NCI-H774 (cell line): Measurements from ENCODE around the gene FAM200A.
"Not testable (repeated sequence)": the region's sequence is repeated elsewhere in the genome, so short reads cannot be mapped to it uniquely, and the experiment has no call there.

Experiments
- DNase-seq: peaks from one replicate; lab custom pipeline; 2025; lab: John Stamatoyannopoulos, UW

Gene FAM200A

GRCh38 chr7:99551767-99552463 is at the start of gene FAM200A:
FAM200A (minus strand) TSS chr7:99552114; CDS start chr7:99548407, 3,707 bp downstream.
- DNase-seq, result peak; percentile 87

GRCh38 chr7:99599836-99600235 is 47.9 kb upstream of the FAM200A start:
- no peak for DNase-seq

DNA sequence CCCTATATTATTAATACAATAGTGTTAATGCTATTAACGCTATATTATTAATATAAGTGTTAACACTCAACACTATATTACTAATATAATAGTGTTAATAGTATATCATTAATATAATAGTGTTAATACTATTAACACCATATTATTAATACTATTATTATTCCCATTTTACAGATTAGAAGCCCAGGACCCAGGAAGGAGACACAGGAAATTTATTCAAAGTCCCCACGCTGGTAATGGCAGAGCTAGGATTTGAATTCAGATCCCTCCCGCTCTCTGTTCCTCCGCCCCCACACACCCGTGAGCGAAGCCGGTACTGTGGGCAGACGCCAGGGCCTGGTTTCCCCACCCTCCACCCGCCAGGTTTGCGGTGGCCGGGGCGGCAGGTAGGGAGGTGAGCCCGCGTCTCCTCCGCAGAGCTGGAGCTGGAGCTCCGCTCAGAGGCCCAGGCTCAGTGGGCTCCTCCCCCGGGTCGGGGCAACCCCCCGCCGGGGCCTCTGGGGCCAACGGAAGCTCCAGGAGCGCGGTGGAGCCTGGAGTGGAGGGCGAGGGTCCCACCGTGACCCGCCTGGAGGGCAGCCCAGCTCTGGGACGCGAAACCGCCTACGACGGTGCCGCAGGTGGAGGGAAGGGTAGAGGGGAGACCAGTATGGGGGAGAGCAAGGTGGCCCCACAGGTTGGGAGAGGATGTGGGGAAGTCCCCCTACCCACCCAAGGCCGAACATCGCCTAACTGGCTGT is 46.0 kb upstream of the FAM200A start, which contains the start of gene TMEM225B:
Gene TMEM225B, plus strand, starts transcription at position 506 of the 740 bp plus-strand sequence. CDS start 6,122 bp downstream, outside the sequence.
- no peak for DNase-seq

DNA sequence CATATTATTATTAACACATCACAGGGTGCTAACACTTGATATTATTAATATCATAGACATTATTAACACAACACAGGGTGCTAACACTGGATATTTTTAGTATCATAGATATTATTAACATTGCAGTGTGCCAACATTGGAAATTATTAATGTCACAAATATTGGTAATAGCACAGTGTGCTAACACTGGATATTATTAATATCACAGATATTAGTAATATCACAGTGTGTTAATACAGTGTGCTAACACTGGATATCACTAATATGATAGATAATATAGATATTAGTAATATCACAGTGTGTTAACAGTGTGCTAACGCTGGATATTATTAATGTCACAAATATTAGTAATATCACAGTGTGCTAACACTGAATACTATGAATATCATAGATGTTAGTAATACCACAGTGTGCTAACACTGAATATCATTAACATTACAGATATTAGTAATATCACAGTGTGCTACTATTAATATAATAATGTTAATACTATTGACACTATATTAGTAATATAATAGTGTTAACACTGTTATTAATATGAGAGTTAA is 44.6 kb upstream of the FAM200A start:
- DNase-seq, result no peak

- no peak for DNase-seq
Measured at GRCh38 chr7:99594948-99595745, 43.2 kb upstream of the FAM200A start.

DNA sequence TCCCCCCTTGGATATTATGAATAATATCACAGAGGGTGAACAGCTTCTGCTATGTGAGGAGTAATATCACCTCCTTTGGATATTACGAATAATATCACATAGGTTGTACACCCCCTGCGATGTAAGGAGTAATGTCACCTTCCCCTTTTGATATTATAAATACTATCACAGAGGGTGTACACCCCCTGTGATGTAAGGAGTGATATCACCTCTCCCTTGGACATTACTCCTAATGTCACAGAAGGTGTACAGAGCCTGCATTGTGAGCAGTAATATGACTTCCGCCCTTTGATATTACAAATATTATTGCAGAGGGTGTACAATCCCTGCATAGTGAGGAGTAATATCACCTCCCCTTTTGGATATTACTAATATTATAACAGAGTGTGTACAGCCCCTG is 37.0 kb upstream of the FAM200A start:
- DNase-seq, result no peak

DNA sequence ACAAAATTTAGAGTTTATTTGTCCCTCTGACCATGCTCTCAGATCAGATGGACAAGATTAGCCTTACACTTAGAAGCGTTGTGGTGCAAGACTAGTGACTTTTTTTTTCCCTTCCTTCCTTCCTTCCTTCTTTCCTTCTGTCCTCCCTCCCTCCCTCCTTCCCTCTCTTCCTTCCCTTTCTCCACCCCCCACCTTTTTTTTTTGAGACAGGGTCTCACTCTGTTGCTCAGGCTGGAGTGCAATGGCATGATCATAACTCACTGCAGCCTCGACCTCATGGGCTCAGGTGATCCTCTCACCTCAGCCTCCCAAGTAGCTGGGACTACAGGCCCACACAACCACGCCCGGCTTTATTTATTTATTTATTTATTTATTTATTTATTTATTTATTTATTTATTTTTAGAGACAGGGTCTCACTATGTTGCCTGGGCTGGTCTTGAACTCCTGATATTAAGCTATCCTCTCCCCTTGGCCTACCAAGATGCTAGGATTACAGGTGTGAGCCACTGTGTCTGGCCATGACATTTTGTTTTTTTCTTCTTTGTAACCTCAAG is 28.9 kb upstream of the FAM200A start:
- not testable (repeated sequence) for DNase-seq

- no peak for DNase-seq
Measured at GRCh38 chr7:99579956-99580777, 28.3 kb upstream of the FAM200A start.

DNA sequence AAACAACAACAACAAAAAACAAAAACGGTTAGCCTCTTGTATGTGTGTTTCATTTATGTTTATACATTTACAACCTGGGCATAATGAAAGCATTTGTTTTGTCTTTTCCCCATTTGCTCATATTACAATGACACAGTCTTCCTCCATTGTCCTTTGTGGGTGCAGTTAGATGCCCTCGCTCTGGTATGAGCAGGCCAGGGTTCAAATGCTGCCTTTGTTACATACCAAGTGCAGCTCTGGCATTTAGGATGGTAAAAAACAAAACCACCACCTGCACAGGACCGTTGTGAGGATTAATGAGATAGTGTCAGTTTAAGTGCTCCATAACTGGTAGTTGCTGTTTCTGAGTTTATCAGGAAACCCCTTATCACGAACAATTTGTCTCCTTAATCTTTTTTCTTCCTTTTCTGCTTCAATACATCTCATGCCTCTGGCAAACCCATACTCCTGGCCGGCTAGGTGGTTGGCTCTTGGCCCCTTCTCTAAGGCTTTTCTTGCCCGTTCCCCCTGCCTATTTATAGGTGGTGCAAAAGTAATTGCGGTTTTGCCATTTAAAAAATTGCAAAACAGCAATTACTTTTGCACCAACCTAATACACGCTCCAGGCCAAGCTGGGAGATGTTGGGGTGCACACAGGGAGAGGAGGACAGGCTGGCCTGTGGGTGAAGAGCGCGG is 27.5 kb upstream of the FAM200A start:
- DNase-seq, result no peak

- DNase-seq, result no peak
Measured at GRCh38 chr7:99576251-99576650, 24.3 kb upstream of the FAM200A start.

DNA sequence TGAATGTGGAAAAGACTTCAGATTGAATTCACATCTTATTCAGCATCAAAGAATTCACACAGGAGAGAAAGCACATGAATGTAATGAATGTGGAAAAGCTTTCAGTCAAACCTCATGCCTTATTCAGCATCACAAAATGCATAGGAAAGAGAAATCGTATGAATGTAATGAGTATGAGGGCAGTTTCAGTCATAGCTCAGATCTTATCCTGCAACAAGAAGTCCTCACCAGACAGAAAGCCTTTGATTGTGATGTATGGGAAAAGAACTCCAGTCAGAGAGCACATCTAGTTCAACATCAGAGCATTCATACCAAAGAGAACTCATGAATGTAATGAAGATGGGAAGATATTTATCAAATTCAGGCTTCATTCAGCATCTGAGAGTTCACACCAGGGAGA is 21.3 kb upstream of the FAM200A start:
- no peak for DNase-seq

- DNase-seq, result no peak
Measured at GRCh38 chr7:99571768-99572167, 19.9 kb upstream of the FAM200A start.

- DNase-seq, result not testable (repeated sequence)
Measured at GRCh38 chr7:99568770-99569169, 16.9 kb upstream of the FAM200A start.

DNA sequence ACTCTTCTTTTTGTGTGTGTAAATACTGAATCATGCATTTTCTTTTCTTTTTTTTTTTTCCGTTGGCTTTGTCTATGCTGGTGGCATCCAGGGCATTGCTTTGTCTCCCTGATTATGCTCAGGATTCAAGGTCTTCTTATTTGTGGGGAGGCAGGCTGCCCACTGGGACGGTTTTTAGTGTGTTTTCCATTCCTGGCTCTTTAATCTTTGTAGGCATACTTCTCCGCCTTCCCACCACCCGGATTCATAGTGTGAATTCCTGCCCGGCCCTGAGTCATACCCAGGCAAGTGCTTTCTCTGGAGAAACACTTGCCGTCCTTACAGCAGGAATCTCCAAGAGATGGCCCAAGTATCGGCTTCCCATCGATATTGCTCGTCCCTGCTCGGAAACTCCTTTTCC is 11.7 kb upstream of the FAM200A start:
- no peak for DNase-seq

DNA sequence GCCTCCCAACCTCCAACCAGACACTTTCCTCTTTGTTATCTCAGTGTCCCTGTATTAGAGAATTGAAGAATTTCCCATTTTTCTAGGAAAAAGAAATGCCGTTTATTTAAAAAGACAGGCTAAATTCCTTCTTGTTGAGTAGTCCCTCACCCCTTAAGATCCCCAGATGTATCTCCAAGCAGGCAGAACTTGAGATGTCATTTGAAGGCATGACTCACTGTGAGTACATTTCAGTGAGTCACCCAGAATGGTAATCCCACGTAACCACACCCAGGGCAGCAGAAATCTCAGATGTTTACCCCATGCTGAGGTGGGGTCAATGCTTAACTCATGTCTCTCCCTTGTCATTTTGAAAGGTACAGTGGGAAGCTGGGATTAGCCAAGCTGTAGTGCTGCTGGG is 10.9 kb upstream of the FAM200A start:
- no peak for DNase-seq

DNA sequence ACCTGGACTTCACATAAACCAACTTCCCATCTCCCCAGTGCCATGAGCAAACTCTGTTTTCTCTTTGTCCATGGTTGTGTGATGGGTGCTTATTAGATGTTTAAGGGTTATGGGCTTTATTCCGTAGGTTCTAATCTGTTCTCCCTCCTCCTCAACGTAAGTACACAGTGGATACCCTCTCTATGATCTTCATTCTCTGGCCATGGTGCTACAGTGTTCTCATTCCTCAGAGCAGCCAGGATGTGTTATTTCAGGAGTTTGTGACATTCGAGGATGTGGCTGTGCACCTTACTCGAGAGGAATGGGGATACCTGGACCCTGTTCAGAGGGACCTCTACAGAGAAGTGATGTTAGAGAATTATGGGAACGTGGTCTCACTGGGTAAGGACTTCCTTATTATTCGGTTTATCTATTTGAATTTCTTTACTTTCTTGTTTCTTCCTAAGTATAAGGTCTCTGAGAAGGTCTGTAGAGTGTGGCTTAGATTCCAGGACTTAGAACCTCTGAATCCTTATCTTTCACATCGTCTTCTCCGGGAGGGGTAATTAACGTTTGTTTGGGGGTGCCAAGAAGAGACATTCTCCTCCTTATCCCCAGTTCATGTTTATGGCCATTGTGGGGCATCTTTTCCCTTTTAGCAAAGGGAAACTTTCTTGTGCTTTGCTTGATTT is 10.3 kb upstream of the FAM200A start:
- no peak for DNase-seq

GRCh38 chr7:99561737-99562051 is 9.8 kb upstream of the FAM200A start:
- no peak for DNase-seq

DNA sequence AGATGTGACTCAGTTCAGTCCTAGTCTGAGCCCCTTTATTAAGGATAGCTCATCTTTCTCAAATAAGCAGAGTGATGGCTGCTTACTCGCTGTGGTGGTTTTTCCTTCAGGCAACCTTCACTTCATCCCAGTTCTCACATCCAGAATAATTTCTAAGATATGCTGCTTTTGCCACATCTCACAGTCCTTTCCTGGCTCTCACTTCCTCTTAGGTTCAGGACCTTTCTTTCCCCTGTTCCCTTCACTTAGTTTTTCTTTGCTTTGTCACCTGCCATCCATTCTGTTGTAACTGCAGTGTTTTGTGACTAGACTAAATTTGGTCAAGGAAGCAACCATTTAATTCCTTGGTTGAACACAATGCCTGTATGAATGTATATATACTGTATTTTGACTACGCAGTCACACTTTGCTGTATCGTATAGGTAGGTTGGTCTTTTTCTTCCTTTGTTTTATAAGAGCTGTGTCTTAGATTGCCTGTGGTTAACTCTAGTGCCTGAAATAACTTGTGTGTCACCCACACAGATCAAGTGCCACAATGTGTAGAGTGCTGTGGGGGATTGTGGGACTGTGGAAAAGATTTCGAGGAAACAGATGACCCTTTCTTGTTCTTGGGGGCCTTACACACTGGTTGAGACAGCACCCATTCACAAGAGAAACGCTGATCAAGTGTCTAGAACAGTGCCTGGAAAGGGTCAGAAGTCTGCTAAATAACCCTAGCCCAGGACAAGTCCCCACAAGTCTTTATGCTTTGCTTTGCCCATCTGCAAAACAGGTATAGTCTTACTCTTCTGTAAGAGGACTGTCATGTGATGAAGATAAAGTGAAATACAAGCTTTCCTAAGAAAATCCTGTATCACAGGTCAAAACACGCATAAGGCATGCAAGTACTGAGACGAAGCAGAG is 9.2 kb upstream of the FAM200A start:
- DNase-seq, result no peak
